Measurements from ENCODE around the gene HAND2.

Gene HAND2

DNA sequence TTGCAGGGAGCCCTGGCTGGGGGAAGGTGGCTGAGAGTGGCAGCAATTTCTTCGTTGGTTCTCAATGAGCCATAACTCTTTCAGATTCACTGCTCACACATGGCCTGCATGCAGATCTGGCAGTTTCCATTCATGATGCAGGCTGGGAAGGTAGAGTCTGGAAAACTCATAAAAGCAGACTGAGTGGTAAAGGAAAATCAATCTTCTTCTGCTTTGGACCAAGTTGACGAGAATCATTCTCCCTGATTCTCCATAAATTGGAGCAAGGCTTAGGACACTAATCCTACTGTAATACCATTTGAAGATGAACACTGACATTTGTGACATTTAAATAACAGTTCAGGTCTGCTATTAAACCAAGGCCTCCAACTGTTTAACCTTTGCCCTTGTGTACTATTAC, 35.3 kb upstream of the HAND2 start:
- Histone ChIP-seq H3K4me1 (ENCODE audit: low read length) (no peaks in the 10 kb centered on the region), H3K4me3 (ENCODE audit: low read length) (no peak overlapping the region), H4K20me1 (ENCODE audit: insufficient read depth, low read length) (no peaks in the 10 kb centered on the region), H3K27ac (ENCODE audit: low read length) (no peak overlapping the region), H3K27me3 (ENCODE audit: low read depth, low read length) (no peaks in the 10 kb centered on the region), H3K36me3 (replicated peaks; ENCODE audit: low read depth, low read length) (no peaks in the 10 kb centered on the region), H3K9me3 (ENCODE audit: insufficient read depth, low read length) (no peaks in the 10 kb centered on the region), H3K9ac (ENCODE audit: low read length) (no peak overlapping the region), H2AFZ (ENCODE audit: low read depth, low read length) (no peak overlapping the region), H3K4me2 (ENCODE audit: low read length) (no peak overlapping the region), H3K79me2 (ENCODE audit: low read length) (no peaks in the 10 kb centered on the region)
- no peak for TF ChIP-seq CTCF (IDR thresholded peaks at IDR 0.05; ENCODE audit: low read depth, low read length)
- no peak for TF ChIP-seq EZH2phosphoT487 (IDR thresholded peaks at IDR 0.05; ENCODE audit: low read depth)

- Histone ChIP-seq H3K27me3 (ENCODE audit: low read depth, low read length) (no peaks in the 10 kb centered on the region), H3K79me2 (ENCODE audit: low read length) (no peaks in the 10 kb centered on the region), H3K4me1 (ENCODE audit: low read length) (no peaks in the 10 kb centered on the region), H2AFZ (ENCODE audit: low read depth, low read length) (no peak overlapping the region), H3K4me3 (ENCODE audit: low read length) (no peak overlapping the region), H3K9ac (ENCODE audit: low read length) (no peak overlapping the region), H4K20me1 (ENCODE audit: insufficient read depth, low read length) (no peaks in the 10 kb centered on the region), H3K9me3 (ENCODE audit: insufficient read depth, low read length) (no peaks in the 10 kb centered on the region), H3K36me3 (replicated peaks; ENCODE audit: low read depth, low read length) (no peaks in the 10 kb centered on the region), H3K27ac (ENCODE audit: low read length) (no peak overlapping the region), H3K4me2 (ENCODE audit: low read length) (no peak overlapping the region)
- no peak for TF ChIP-seq CTCF (IDR thresholded peaks at IDR 0.05; ENCODE audit: low read depth, low read length)
- TF ChIP-seq EZH2phosphoT487 (IDR thresholded peaks at IDR 0.05; ENCODE audit: low read depth) = no peak
Measured at GRCh38 chr4:173564461-173564860, 34.4 kb upstream of the HAND2 start.

DNA sequence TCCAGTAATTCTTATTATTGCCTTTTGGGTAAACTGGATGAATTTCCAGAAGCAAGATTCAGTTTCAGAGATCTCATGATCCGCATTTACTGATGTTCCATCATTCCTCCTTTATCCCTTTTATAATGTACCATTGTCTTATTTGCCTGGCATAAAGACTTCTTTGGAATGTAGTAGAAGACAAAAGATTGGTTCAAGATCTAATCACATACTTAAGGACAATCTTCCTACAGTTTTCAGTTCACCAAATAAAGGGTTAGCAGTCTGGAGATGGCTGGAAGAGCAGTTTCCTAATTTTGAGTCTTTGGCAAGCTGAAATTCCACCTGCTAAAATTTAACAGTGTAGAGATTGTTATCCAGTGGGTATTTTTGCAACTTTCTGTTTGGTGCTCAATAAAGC, 30.9 kb upstream of the HAND2 start:
- H4K20me1 ChIP-seq (ENCODE audit: insufficient read depth, low read length) = no peaks in the 10 kb centered on the region
- H2AFZ ChIP-seq (ENCODE audit: low read depth, low read length) = no peak overlapping the region
- TF ChIP-seq CTCF (IDR thresholded peaks at IDR 0.05; ENCODE audit: low read depth, low read length) (no peak), EZH2phosphoT487 (IDR thresholded peaks at IDR 0.05; ENCODE audit: low read depth) (no peak)
- H3K4me2 ChIP-seq (ENCODE audit: low read length) = no peak overlapping the region
- H3K27ac ChIP-seq (ENCODE audit: low read length) = no peak overlapping the region
- no peaks in the 10 kb centered on the region for H3K9me3 ChIP-seq (ENCODE audit: insufficient read depth, low read length)
- no peaks in the 10 kb centered on the region for H3K79me2 ChIP-seq (ENCODE audit: low read length)
- H3K4me1 ChIP-seq (ENCODE audit: low read length) = no peaks in the 10 kb centered on the region
- no peaks in the 10 kb centered on the region for H3K36me3 ChIP-seq (replicated peaks; ENCODE audit: low read depth, low read length)
- no peak overlapping the region for H3K4me3 ChIP-seq (ENCODE audit: low read length)
- H3K27me3 ChIP-seq (ENCODE audit: low read depth, low read length) = no peaks in the 10 kb centered on the region
- H3K9ac ChIP-seq (ENCODE audit: low read length) = no peak overlapping the region

- TF ChIP-seq EZH2phosphoT487 (IDR thresholded peaks at IDR 0.05; ENCODE audit: low read depth) (no peak), CTCF (IDR thresholded peaks at IDR 0.05; ENCODE audit: low read depth, low read length) (no peak)
- Histone ChIP-seq H3K9ac (ENCODE audit: low read length) (no peak overlapping the region), H3K27me3 (ENCODE audit: low read depth, low read length) (no peaks in the 10 kb centered on the region), H3K27ac (ENCODE audit: low read length) (no peak overlapping the region), H3K79me2 (ENCODE audit: low read length) (no peaks in the 10 kb centered on the region), H3K4me1 (ENCODE audit: low read length) (no peaks in the 10 kb centered on the region), H4K20me1 (ENCODE audit: insufficient read depth, low read length) (no peaks in the 10 kb centered on the region), H2AFZ (ENCODE audit: low read depth, low read length) (no peak overlapping the region), H3K36me3 (replicated peaks; ENCODE audit: low read depth, low read length) (no peaks in the 10 kb centered on the region), H3K4me2 (ENCODE audit: low read length) (no peak overlapping the region), H3K4me3 (ENCODE audit: low read length) (no peak overlapping the region), H3K9me3 (ENCODE audit: insufficient read depth, low read length) (no peaks in the 10 kb centered on the region)
Measured at GRCh38 chr4:173556398-173557131, 26.5 kb upstream of the HAND2 start.
